CD4-positive, alpha-beta T cell treated with Interleukin-4 for 4 hours (primary cell): Measurements from ENCODE around the gene CEBPE.

Experiments used
- DNase-seq: peaks from one replicate; pipeline ENCODE4 v3.0.0-alpha.2; 2020

CEBPE gene

GRCh38 chr14:23142826-23143225, 23.8 kb upstream of the CEBPE start:
- DNase-seq: no peak

- DNase-seq: no peak
Measured at GRCh38 chr14:23141706-23142444, 22.8 kb upstream of the CEBPE start.

GRCh38 chr14:23140371-23140770, 21.3 kb upstream of the CEBPE start:
- DNase-seq: no peak

GRCh38 chr14:23139874-23140273, 20.8 kb upstream of the CEBPE start:
- no peak for DNase-seq

- DNase-seq: no peak
Measured at GRCh38 chr14:23137813-23138535, 18.9 kb upstream of the CEBPE start.

- DNase-seq: no peak
Measured at GRCh38 chr14:23137192-23137812, 18.2 kb upstream of the CEBPE start.

- DNase-seq: no peak
Measured at GRCh38 chr14:23136566-23137133, 17.6 kb upstream of the CEBPE start.

GRCh38 chr14:23132970-23133369, 13.9 kb upstream of the CEBPE start:
- DNase-seq: no peak

- no peak for DNase-seq
Measured at GRCh38 chr14:23131482-23131881, 12.4 kb upstream of the CEBPE start.

- no peak for DNase-seq
Measured at GRCh38 chr14:23130871-23131270, 11.8 kb upstream of the CEBPE start.

GRCh38 chr14:23129759-23130316, 10.8 kb upstream of the CEBPE start:
- DNase-seq: no peak

- DNase-seq: no peak
Measured at GRCh38 chr14:23128969-23129758, 10.1 kb upstream of the CEBPE start.

- DNase-seq: no peak
Measured at GRCh38 chr14:23127861-23128260, 8.8 kb upstream of the CEBPE start.

- DNase-seq: no peak
Measured at GRCh38 chr14:23126548-23127278, 7.7 kb upstream of the CEBPE start.

- no peak for DNase-seq
Measured at GRCh38 chr14:23125933-23126524, 7.0 kb upstream of the CEBPE start.

- DNase-seq: no peak
Measured at GRCh38 chr14:23125011-23125410, 6.0 kb upstream of the CEBPE start.

- DNase-seq: no peak
Measured at GRCh38 chr14:23124337-23124954, 5.4 kb upstream of the CEBPE start.

- no peak for DNase-seq
Measured at GRCh38 chr14:23123419-23123818, 4.4 kb upstream of the CEBPE start.

GRCh38 chr14:23122086-23122485, 3.0 kb upstream of the CEBPE start:
- no peak for DNase-seq

GRCh38 chr14:23121361-23121771, 2.3 kb upstream of the CEBPE start:
- DNase-seq: no peak
